Measurements from ENCODE around the gene ZFP36L1.

Gene ZFP36L1

GRCh38 chr14:68757618-68758081 is 35.2 kb downstream of the ZFP36L1 start:
- no peak for TF ChIP-seq ZNF8 (CRISPR knock-in tag; IDR thresholded peaks at IDR 0.05)
- TF ChIP-seq, protein P1, sequence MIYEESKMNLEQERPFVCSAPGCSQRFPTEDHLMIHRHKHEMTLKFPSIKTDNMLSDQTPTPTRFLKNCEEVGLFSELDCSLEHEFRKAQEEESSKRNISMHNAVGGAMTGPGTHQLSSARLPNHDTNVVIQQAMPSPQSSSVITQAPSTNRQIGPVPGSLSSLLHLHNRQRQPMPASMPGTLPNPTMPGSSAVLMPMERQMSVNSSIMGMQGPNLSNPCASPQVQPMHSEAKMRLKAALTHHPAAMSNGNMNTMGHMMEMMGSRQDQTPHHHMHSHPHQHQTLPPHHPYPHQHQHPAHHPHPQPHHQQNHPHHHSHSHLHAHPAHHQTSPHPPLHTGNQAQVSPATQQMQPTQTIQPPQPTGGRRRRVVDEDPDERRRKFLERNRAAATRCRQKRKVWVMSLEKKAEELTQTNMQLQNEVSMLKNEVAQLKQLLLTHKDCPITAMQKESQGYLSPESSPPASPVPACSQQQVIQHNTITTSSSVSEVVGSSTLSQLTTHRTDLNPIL (CRISPR knock-in tag; IDR thresholded peaks at IDR 0.05; ENCODE audit: low read depth), result no peak
- TF ChIP-seq PPARA (CRISPR knock-in tag; IDR thresholded peaks at IDR 0.05; ENCODE audit: borderline replicate concordance), result no peak
- TF ChIP-seq ZNF70 (CRISPR knock-in tag; IDR thresholded peaks at IDR 0.05), result no peak
- no peak for TF ChIP-seq CSDC2 (CRISPR knock-in tag; IDR thresholded peaks at IDR 0.05)
- TF ChIP-seq TOX (CRISPR knock-in tag; IDR thresholded peaks at IDR 0.05; ENCODE audit: borderline replicate concordance), result no peak
- no peak for TF ChIP-seq BACH2 (CRISPR knock-in tag; IDR thresholded peaks at IDR 0.05; ENCODE audit: borderline replicate concordance)
- no peak for TF ChIP-seq RARB (CRISPR knock-in tag; IDR thresholded peaks at IDR 0.05)
- TF ChIP-seq TSHZ2 (CRISPR knock-in tag; IDR thresholded peaks at IDR 0.05), result no peak
- TF ChIP-seq OSR1 (CRISPR knock-in tag; IDR thresholded peaks at IDR 0.05), result no peak
- TF ChIP-seq PATZ1 (CRISPR knock-in tag; IDR thresholded peaks at IDR 0.05; ENCODE audit: borderline replicate concordance), result no peak
- TF ChIP-seq ZNF565 (CRISPR knock-in tag; conservative IDR thresholded peaks at IDR 0.05; ENCODE audit: low read depth), result no peak
- no peak for ATAC-seq

DNA sequence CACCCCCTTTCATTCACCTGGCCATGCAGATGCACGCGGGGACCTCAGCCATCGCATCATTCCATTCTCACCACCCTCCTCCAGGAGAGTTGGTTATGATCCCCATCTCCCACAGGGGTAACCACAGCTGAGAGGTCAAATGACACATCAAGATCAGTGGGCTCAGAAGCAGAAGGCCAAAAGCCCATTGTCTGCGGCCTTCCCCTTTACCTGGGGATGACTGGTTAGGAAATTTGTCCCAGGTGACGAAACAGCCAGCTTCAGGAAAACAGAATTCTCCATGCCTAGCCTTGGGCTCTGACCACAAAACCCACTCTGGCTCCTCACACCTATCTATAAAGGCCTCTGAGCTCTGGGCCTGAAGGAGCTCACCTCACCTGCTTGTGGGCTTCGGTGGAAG is 36.1 kb downstream of the ZFP36L1 start:
- TF ChIP-seq SNAI2 (CRISPR knock-in tag; IDR thresholded peaks at IDR 0.05), result no peak
- no peak for TF ChIP-seq TCF4 (CRISPR knock-in tag; IDR thresholded peaks at IDR 0.05; ENCODE audit: borderline replicate concordance)
- TF ChIP-seq ZNF70 (CRISPR knock-in tag; IDR thresholded peaks at IDR 0.05), result no peak
- no peak for TF ChIP-seq ZC3H10 (CRISPR knock-in tag; IDR thresholded peaks at IDR 0.05)
- no peak for TF ChIP-seq ARNTL (CRISPR knock-in tag; IDR thresholded peaks at IDR 0.05; ENCODE audit: borderline replicate concordance, low read depth)
- no peak for TF ChIP-seq OSR1 (CRISPR knock-in tag; IDR thresholded peaks at IDR 0.05)
- no peak for ATAC-seq

DNA sequence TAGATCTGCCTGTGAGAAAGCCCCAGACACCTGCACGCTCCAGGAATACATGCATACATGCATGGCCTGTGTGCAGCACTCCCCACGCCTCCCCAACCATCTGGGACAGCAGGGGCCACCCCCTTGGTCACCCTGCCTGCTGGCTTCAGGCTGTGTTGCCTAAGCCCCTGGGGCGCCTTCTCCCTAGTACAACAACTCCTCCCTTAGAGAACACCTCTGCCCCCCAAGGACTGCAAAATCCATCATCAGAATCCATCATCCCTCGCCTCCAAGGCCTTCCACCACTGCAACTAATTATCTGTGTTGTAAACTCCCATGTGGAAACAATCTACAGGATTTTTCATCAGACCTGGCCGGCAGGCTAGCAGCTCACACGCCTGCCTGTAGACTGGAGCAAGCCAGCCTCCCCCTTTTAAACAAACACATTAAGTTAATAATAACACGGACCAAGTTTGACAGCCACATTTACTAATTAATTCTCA is 36.8 kb downstream of the ZFP36L1 start:
- no peak for TF ChIP-seq TSHZ2 (CRISPR knock-in tag; IDR thresholded peaks at IDR 0.05)
- no peak for TF ChIP-seq ISL1 (CRISPR knock-in tag; IDR thresholded peaks at IDR 0.05)
- TF ChIP-seq TCF4 (CRISPR knock-in tag; IDR thresholded peaks at IDR 0.05; ENCODE audit: borderline replicate concordance), result peak; percentile 43; the same call in 1 of the 2 replicates
- ATAC-seq, result no peak; the same call in 2 of the 3 replicates

- ATAC-seq, result no peak
- no peak for TF ChIP-seq PPARA (CRISPR knock-in tag; IDR thresholded peaks at IDR 0.05; ENCODE audit: borderline replicate concordance)
- TF ChIP-seq RARB (CRISPR knock-in tag; IDR thresholded peaks at IDR 0.05), result no peak
- no peak for TF ChIP-seq ZFP30 (CRISPR knock-in tag; IDR thresholded peaks at IDR 0.05)
- TF ChIP-seq TSHZ2 (CRISPR knock-in tag; IDR thresholded peaks at IDR 0.05), result no peak
- TF ChIP-seq PATZ1 (CRISPR knock-in tag; IDR thresholded peaks at IDR 0.05; ENCODE audit: borderline replicate concordance), result no peak
- no peak for TF ChIP-seq ESRRG (CRISPR knock-in tag; IDR thresholded peaks at IDR 0.05)
- TF ChIP-seq ZNF565 (CRISPR knock-in tag; conservative IDR thresholded peaks at IDR 0.05; ENCODE audit: low read depth), result no peak
- TF ChIP-seq GLIS3 (CRISPR knock-in tag; IDR thresholded peaks at IDR 0.05), result no peak
- no peak for TF ChIP-seq TCF4 (CRISPR knock-in tag; IDR thresholded peaks at IDR 0.05; ENCODE audit: borderline replicate concordance)
- TF ChIP-seq ARNTL (CRISPR knock-in tag; IDR thresholded peaks at IDR 0.05; ENCODE audit: borderline replicate concordance, low read depth), result no peak
- TF ChIP-seq ISL1 (CRISPR knock-in tag; IDR thresholded peaks at IDR 0.05), result no peak
- TF ChIP-seq ZNF70 (CRISPR knock-in tag; IDR thresholded peaks at IDR 0.05), result no peak
Observed at GRCh38 chr14:68755016-68755353, 37.9 kb downstream of the ZFP36L1 start.

Measured in SK-N-SH treated with all-trans-retinoic acid at 6 μM for 48 hours (cell line).